Choroid plexus epithelial cell (primary cell): ENCODE measurements around the gene CLEC2B.

ENCODE experiments used
- DNase-seq: peaks from one replicate; pipeline ENCODE4 v3.0.0-alpha.2; 2010; ENCODE audit warnings: low read depth
- H3K4me3 ChIP-seq: 2 replicates; pipeline ENCODE4 v1.5.1; 2011; ENCODE audit warnings: low read depth, mild to moderate bottlenecking, control low read depth, low read length, moderate library complexity
- CTCF ChIP-seq: conservative IDR thresholded peaks from 2 replicates; pipeline ENCODE4 v1.5.1; 2011; ENCODE audit warnings: low read depth, mild to moderate bottlenecking, control low read depth, inconsistent platforms, low read length, moderate library complexity

The CLEC2B gene

GRCh38 chr12:9813821-9814798 lies 55.0 kb downstream of the CLEC2B start:
- H3K4me3 ChIP-seq = peak overlapping the region; percentile 37
- peak; percentile 95 for TF ChIP-seq CTCF
- peak; percentile 70 for DNase-seq

- no peak for DNase-seq
- H3K4me3 ChIP-seq = no peak overlapping the region
- no peak for TF ChIP-seq CTCF
Measured at GRCh38 chr12:9811621-9812020, 57.5 kb downstream of the CLEC2B start.

GRCh38 chr12:9810671-9811070 lies 58.5 kb downstream of the CLEC2B start:
- no peak for TF ChIP-seq CTCF
- peak; percentile 14 for DNase-seq
- no peak overlapping the region for H3K4me3 ChIP-seq

- DNase-seq = no peak
- H3K4me3 ChIP-seq = no peak overlapping the region
- TF ChIP-seq CTCF = no peak
Measured at GRCh38 chr12:9809866-9810265, 59.3 kb downstream of the CLEC2B start.

GRCh38 chr12:9809338-9809737 lies 59.8 kb downstream of the CLEC2B start:
- no peak for DNase-seq
- TF ChIP-seq CTCF = no peak
- no peak overlapping the region for H3K4me3 ChIP-seq

- no peak overlapping the region for H3K4me3 ChIP-seq
- TF ChIP-seq CTCF = no peak
- DNase-seq = no peak
Measured at GRCh38 chr12:9808504-9808903, 60.6 kb downstream of the CLEC2B start.

- no peak for DNase-seq
- TF ChIP-seq CTCF = no peak
- no peak overlapping the region for H3K4me3 ChIP-seq
Measured at GRCh38 chr12:9806714-9807113, 62.4 kb downstream of the CLEC2B start.
